Measurements from ENCODE around the gene THAP8.
"Not testable (repeated sequence)": the region's sequence is repeated elsewhere in the genome, so short reads cannot be mapped to it uniquely, and the experiment has no call there.

Gene THAP8

DNA sequence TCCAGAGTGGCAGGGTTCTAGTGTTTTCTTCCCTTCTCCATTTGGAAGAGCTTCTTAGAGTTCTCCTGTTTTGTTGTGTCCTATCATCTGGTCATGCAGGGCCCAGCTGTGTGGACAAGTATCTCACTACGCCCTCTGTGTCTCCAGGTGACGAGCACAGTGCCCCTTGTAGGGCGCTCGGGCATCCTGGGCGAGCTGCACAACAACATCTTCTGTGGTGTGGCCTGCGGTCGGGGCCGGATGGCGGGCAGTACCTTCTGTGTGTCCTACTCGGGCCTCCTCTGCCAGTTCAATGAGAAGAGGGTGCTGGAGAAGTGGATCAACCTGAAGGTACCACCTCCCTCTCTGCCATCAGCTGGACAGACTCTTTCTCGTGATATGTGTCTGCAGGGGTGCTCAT lies 13.6 kb upstream of the THAP8 start:
- no peak for DNase-seq

DNA sequence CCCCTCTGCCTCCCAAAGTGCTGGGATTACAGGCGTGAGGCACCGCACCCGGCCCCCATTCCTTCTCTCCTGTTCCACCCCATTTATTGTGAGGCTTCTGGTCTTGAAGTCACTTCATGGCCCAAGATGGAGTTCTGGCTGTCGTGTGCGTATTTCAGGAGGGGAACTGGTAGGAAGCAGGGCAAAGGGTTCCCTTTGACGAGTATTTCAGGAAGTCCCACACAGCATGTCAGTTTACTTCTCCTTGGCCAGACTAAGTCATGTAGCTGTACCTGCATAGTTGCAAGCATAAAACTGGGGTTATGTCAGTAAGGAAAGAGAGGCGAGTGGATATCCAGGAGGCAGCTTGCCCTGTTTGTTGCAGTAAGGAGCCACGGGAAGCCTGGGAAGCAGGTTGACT lies 10.7 kb upstream of the THAP8 start:
- DNase-seq, result no peak

DNA sequence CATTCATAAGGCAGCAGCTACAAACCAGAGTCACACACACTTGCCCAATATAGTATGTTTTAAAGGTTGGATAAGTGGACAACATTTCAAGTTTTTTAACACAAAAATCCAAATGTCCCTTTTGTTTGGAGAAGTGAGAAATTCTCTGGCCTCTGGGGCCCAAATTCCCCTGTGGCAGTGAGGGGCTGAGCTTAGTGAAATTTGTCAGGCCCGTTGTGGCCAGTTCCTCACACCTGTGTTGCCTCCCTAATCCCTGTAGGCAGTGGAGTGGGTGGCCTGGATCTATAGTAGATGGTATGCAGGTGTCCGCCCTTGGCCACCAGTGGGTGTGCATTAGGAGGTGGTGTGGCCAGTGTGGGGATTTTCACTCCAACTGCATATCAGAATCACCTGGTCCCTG lies 7.3 kb upstream of the THAP8 start:
- DNase-seq, result no peak

DNA sequence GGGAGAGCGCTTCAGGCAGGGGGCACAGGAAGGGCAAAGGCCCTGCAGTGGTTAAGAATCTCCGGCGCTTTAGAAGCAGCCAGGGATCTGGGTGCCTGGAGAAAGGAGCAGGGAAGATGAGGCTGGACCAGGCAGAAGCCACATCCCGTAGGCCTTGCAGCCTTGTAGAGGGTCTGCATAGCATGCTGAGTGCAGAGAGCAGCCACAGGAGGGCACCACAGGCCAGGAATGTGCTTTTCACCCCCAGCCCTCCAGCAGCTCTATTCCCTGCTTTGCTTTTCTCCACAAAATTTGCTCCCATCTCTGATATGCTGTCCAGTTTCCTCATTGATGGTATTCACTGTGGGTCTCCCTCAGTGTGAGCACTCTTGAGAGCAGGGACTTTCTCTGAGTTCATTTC lies 6.3 kb upstream of the THAP8 start:
- no peak for DNase-seq

DNA sequence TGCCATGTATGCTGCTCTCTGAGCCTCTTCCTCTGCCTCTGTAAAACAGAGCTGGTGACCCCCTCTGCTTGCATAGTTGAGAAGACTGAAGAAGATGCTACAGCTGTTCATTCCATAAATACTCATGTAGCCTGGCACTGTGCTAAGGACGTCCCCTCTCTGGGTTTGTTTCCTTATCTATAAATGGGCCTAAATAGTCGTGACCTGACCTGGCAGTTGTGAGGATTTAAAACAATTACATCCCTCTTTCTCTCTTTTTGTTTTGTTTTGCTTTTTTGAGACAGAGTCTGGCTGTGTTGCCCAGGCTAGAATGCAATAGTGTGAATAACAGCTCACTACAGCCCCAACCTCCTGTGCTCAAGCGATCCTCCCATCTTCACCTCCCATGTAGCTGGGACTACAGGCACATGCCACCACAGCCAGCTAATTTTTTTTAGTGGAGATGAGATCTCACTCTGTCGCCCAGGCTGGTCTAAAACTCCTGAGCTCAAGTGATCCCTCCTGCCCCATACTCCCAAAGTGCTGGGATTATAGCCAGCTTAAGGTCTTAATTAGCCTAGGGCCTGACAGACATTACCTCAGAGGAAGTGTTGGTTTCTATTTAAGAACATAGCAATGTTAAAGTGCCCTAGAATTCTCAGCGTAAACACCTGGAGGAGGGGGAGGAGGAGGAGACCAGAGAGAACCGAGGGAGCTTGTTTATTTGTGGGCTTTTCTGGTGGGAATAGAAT lies 5.3 kb upstream of the THAP8 start:
- no peak for DNase-seq

DNA sequence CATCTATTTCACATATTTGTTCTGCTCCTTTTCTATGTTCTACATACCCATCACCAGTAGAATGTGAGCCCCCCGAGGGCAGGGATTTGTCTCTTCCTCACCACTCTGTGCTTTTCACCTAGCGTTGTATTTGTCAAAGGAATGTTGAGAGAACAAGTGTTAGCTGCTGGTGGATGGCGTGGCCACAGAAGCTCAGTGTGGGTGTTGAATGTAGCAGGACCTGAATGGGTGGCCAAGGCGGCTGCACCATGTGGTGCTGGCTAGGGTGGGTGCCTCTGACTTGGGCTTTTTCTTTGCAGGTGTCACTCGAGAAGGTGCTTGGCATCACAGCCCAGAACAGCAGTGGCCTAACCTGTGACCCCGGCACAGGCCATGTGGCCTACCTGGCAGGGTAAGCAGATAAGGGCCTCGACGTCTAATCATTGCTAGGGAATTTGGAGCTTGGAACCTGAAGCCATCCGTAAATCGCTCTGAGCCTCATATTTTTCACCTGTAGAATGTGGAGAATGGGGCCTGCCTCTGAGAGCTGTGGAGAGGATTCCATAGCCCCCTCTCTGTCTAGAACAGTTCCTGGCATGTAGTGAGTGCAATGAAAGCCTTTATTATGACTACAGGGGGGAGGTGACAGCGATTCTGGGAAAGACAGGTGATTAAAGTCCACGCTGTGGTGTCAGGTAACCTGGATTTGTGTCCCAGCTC lies 4.5 kb upstream of the THAP8 start:
- DNase-seq, result no peak

DNA sequence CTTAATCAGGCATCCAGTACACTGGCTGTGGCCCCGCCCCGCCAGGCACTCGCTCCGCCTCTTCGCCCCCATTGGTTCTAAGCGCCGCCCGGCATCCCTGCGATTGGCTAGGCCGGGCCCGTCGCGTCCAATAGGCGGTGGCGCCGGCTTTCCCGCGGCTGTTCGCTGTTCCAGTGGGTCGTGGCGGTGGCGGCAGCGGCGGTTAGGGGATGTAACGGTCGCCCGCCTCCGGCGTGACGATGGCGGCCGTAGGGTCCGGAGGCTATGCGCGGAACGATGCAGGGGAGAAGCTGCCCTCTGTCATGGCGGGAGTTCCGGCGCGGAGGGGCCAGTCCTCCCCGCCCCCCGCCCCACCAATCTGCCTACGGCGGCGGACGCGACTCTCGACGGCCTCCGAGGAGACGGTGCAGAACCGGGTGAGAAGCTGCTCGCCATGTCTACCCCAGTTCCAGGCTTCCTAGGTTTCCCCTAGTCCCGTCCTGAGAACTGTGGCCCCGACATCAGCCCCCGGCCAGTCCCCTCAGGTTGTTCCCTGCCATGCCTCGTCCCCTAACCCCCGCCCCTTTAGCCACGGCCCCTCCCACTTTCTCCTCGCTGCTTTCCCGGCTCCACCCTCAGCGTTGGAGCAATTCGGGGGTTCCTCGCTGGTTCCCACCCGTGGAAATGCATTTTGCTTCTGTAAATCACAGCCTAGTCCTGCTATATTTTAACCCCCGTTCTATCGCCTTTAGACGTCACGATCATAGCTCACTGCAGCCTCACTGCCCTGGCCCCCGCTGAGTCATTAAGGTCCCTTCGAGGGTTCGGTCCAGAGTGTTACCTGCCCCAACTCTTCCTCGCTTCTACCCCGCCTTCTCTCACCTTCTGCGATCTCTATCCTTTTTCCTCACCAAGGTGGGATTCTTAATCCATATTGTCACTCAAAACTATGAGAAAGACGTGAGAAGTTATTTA lies 925 bp upstream of the THAP8 start, which contains the start of gene WDR62:
Gene WDR62 (plus strand): TSS at position 165 of the 954 bp plus-strand sequence. CDS start 75 bp downstream, at position 240.
- DNase-seq, result peak; percentile 97

DNA sequence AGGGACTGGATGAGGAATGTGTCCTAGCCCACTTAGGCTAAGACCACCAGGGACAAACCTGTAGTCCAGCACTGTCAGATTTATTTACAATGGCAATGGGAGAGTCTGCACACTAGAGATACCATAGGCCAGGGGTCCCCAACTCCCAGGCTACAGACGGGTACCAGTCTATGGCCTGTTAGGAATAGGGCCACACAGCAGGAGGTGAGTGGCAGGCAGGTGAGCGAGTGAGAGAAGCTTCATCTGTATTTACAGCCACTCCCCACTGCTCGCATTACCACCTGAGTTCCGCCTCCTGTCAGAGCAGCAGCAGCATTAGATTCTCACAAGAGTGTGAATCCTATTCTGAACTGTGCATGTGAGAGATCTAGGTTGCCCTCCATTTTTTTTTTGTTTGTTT lies 2.4 kb downstream of the THAP8 start:
- DNase-seq, result no peak

DNA sequence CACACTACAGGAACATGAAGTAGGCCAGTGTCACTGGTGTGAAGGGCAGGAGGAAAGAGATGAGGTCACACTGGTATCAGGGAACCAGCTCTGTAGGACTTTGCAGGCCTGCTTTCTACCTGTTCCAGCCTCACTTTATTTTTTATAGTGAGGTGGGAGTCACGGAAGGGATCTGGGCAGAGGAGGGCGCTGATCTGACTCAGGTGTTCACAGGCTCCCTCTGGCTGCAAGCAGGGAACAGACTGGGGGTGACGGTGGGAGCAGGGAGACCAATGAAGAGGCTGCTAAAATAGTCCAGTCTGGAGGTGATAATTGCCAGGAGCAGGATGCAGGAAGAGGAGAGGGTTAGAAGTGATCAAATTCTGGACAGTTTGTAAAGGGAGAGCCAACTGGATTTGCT lies 2.8 kb downstream of the THAP8 start:
- no peak for DNase-seq

DNA sequence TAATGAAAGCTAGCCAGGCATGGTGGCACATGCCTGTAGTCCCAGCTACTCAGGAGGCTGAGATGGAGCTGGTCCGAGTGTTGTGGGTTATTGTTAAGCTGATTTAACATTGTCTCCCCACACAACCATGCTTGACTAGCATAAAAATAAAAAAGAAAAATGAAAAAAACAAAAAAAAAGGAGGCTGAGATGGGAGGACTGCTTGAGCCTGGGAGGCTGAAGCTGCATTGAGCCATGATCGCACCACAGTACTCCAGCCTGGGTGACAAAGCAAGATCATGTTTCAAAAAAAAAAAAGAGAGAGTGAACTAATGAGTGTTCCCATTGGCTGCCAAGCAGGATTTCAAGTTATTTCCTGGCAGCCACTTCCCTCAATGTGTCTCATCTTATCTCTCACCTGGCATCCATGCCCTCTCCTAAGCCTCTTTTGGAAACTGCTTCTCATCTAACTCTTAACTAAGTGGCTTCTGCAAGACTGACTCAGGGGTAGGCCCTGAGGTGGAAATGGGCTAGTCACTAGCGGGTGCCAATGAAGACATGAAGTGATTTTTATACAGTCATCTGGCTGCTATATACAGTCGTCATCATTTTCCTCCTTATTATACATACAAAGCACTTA lies 4.9 kb downstream of the THAP8 start:
- no peak for DNase-seq

DNA sequence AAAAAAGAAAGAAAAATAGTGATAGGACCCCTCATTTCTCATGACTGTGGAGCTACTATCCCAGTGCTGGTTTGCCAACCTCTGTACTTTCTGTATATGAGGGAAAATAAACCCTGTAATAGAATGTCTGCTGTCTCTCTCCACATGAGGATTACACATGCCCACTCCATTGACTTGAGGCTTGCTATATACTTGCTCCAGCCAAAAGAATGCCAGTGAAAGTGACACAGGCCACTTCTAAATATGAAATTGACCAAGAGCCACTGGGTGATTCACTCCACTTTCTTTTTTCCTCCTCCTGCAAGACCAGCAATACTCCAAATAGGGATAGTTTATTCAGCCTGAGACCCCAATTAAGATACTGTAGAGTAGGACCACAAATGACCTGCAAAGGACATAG lies 6.2 kb downstream of the THAP8 start:
- DNase-seq, result no peak

DNA sequence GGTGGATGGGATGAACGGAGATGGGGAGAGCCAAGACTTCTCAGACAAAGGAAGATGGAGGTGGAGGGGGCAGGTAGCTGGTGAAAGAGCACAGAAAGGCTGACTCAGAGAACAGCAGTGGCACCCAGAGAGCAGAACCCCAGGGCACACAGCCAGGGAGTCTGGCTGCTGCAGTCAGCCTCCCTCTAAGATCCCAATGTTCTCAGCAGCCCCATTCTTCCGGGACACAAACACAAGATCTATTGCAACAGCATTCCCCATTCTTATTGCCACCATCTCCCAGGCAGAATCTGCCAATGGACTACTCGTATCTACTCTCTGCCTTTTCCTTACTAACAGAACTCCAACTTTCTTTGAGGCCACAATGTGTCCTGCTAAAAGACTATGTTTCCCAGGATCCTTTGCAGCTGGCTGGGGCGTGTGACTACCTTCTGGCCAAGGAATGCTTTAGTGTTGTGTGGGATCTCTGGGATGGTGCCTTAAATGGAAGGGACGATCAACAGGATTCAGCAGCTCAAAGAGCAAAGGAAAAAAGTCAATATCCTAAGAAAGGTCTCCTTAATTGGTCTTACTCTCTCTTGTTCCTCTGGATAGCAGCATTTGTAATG lies 7.5 kb downstream of the THAP8 start:
- no peak for DNase-seq

DNA sequence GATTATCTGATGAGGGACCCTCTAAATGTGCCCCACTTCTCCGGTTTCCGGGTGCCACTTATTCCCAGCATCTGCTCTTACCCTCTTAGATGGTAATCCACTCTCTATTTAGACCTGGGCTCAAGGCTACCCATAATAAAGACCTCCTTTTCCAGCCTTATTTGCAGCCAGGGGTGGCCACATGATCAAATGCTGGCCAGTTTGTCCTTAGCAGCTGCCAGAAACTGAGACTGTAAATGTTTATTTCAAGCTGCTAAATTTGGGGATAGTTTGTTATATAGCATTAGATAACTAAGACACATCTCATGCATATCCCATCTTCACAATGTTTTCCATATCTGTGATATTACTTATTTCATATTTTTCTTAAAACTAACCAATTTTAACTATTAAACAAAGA lies 10.1 kb downstream of the THAP8 start:
- no peak for DNase-seq

DNA sequence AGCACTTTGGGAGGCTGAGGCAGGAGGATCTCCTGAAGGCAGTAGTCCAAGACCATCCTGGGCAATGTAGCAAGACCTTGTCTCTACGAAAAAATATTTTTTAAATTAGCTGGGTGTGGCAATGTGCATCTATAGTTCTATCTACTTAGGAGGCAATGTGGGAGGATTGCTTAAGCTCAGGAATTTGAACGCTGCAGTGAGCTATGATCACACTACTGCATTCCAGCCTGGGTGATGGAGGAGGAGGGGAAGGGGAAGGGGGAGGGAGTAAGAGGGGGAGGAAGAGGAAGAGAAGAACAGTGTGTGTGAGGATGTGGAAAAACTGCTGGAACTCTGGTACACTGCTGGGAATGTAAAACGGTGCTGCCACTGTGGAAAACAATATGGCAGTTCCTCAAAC lies 12.3 kb downstream of the THAP8 start:
- no peak for DNase-seq

DNA sequence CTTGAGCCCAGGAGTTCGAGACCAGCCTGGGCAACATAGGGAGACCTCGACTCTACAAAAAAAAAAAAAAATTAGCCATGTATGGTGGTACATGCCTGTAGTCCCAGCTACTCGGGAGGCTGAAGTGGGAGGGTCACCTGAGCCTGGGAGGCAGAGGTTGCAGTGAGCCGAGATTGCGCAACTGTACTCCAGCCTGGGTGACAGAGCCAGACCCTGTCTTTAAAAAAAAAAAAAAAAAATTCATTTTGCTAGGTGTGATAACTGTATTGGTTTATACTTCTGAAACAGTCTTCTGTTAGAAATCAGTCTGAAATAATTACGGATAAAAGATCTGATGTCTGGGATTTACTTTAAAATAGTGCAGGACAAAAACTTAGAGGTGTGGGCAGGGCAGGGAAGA lies 13.0 kb downstream of the THAP8 start:
- not testable (repeated sequence) for DNase-seq

DNA sequence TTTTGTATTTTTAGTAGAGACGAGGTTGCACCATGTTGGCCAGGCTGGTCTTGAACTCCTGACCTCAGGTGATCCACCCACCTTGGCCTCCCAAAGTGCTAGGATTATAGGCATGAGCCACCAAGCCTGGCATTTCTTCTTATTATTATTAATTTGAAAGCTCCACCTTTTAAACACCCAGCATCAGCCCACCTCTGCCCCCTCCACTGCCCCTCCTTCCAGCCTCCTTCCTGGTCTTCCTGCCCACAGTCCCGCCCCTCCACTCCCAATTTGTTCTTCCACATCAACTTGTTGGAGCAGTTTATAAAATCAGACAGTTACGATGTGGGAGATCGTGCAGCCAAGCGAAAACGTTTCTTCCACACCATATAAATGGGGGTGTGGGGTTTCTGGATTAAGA lies 13.6 kb downstream of the THAP8 start:
- DNase-seq, result no peak

DNA sequence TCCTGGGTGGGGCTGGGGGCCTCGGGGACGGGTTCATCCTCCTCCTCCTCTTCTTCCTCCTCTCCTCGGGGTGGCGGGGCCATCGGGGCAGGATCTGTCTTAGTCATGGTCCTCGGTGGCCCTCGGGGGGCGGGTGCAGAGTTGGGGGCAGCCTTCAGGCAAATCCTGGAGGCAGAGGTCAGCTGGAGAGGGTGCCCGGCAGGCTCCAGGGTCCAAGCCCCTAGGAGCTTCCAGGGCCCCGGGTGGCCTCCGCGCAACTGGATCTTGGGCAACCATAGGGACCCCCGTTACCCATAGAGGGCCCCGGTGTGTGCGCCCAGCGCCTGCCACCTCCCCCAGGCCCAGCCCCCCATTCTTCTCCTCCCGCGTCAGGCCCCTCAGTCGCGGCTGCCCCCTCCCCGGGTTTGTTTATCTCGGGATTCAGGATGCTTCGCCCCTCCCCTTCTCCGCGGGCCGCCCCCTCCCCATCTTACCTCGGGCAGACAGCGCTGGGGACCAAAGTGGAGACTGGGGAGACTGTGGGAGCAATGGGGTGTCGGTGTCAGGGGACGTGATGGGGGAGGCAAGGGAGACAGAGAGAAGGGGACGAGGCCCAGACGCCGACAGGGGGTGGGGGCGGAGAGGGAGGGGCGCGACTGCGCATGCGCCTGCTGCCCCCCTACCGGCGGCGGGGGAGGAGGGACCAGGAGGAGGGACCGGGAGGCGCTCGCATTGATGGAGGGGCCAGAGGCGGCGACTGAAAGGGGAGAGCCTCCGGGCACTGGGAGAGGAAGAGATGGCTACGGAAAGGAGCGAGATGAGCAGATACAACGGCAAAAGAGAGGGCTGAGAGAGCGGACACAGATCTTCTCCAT lies 21.6 kb downstream of the THAP8 start, which contains the start of gene CLIP3:
Gene CLIP3 (minus strand): TSS at position 623 of the 854 bp plus-strand sequence. CDS start 516 bp downstream, at position 107.
- peak; percentile 81 for DNase-seq

DNA sequence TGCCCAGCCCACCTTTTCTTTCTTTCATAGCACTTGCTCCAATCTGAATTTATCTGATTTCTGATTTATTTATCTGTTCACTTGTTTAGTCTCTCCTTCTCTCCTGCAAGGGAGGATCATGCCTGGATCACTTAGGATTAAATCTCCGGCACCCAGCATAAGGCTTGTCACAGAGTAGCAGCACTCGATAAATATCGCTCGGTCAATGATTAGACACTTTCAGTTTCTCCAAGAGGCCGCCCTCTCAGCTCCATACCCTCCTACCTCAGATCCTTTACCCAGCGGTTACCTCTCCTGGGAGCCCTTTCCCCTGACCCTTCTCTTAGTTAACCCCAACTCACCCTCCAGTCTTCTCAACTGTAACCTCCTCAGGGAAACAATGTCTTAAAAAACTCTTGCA lies 22.8 kb downstream of the THAP8 start:
- DNase-seq, result no peak

DNA sequence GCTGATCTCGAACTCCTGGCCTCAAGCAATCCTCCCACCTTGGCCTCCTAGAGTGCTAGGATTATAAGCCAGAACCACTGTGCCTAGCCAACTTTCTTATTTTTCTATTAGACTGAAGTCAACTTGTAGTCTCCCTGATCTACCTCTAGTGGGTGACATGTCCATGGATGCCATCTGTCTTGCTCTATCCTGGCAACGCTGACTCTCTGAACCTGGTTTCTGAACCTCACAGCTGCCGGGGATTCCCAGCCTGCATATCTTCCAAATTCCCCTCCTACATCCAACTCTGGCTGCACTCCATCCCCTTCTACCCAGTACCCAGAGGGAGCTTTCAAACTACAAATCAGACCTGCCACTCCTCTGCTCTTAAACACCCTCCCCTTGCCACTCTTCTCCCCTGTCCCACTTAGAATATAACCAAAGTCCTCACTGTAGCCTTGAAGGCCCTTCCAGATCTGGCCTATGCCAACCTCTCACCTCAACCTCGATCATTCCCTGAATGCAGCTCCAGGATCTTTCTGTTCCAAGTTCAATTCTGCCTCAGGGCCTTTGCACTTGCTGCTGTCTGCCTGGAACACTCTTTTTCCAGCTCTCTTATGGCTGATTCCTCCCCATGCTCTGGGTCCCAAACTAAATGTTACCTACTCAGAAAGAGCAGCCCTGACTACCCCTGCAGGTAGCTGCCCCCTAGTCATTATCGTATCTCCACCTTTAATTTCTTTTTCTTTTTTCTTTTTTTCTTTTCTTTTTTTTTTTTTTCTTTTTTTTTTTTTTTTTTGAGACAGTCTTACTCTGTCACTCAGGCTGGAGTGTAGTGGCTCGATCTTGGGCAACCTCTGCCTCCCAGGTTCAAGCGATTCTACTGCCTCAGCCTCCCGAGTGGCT lies 23.6 kb downstream of the THAP8 start:
- no peak for DNase-seq

DNA sequence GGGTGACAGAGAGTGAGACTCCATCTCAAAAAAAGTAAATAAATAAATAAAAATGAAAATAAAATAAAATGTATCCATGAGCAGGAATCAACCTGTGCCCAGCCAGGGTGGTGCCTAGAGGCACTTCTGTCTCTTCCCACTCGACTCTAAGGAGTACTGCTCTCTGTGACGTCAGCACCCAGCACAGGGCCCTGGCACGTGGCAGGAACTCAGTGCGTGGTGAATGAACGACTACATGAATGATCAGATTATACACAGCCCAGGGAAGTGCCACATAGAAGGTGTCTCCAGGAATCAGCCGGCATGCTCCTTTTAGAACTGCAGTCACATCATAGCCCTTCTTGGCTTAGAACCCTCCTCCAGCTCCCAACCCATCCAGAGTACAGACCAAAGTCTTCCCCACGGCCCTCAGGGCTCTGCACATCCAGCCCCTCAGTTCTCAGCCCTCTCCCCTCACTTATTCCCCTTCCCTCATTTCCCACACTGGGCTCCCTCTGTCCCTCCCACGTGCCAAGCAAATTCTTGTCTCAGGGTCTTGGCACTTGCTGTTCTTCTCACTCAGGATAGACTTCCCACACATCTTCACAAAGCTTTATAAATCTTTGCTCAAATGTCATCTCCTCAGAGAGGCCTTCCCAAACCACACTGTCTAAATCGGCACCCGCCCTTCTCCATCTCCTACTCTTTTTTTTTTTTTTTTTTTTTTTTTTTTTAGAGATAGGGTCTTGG lies 25.6 kb downstream of the THAP8 start:
- DNase-seq, result no peak

All from activated CD8-positive, alpha-beta memory T cell treated with anti-CD3 and anti-CD28 coated beads, Interleukin-2, amount 50 U/mL, for 48 hours (primary cell).